Limb (tissue), 2 donors: ENCODE measurements around the gene CHD9NB.
A peak's percentile ranks its signal among the peaks of the same experiment; 100 is the strongest.

Experiments used
- DNase-seq, 2 donors: peaks; one replicate each; pipeline ENCODE4 v3.0.0-alpha.2; 2016; ENCODE audit errors: extremely low spot score in 2 of 2

The CHD9NB gene

GRCh38 chr16:53031323-53031942, 21.3 kb downstream of the CHD9NB start:
- no peak for DNase-seq

- DNase-seq: no peak
These were observed 22.7 kb downstream of the CHD9NB start for GRCh38 chr16:53029971-53030370.

- DNase-seq: no peak
These were observed 28.7 kb downstream of the CHD9NB start for GRCh38 chr16:53024045-53024444.

- DNase-seq: peak; percentile 73 to 83
These were observed 30.3 kb downstream of the CHD9NB start for GRCh38 chr16:53022374-53022773.

GRCh38 chr16:53018834-53019416, 33.8 kb downstream of the CHD9NB start:
- DNase-seq: no peak

- DNase-seq: no peak
These were observed 38.4 kb downstream of the CHD9NB start for GRCh38 chr16:53014287-53014686.

- no peak for DNase-seq
These were observed 45.6 kb downstream of the CHD9NB start for GRCh38 chr16:53007095-53007494.

- DNase-seq: no peak
These were observed 54.8 kb downstream of the CHD9NB start for GRCh38 chr16:52997922-52998321.

- DNase-seq: no peak
These were observed 57.8 kb downstream of the CHD9NB start for GRCh38 chr16:52994942-52995341.

GRCh38 chr16:52993179-52993578, 59.5 kb downstream of the CHD9NB start:
- no peak for DNase-seq

- no peak for DNase-seq
These were observed 61.1 kb downstream of the CHD9NB start for GRCh38 chr16:52991572-52991971.
